ENCODE results near the gene UBE2H.
"Not testable (repeated sequence)": the region's sequence is repeated elsewhere in the genome, so short reads cannot be mapped to it uniquely, and the experiment has no call there.

Gene UBE2H

GRCh38 chr7:129898502-129899160 is 54.1 kb downstream of the UBE2H start:
- TF ChIP-seq MYC (IDR thresholded peaks at IDR 0.05; ENCODE audit: low read depth, low read length): no peak
- no peak for TF ChIP-seq CTCF (IDR thresholded peaks at IDR 0.05; ENCODE audit: low read depth, low read length)
- TF ChIP-seq, protein P1, sequence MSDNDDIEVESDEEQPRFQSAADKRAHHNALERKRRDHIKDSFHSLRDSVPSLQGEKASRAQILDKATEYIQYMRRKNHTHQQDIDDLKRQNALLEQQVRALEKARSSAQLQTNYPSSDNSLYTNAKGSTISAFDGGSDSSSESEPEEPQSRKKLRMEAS (IDR thresholded peaks at IDR 0.05; ENCODE audit: low read depth, low read length): no peak
- TF ChIP-seq POLR2A (IDR thresholded peaks at IDR 0.05; ENCODE audit: extremely low read depth, insufficient read length): no peak
- no peak overlapping the region for H3K4me3 ChIP-seq (ENCODE audit: low read depth, low read length)
- no peak for DNase-seq (ENCODE audit: low read depth)

- DNase-seq (ENCODE audit: low read depth): no peak
- TF ChIP-seq, protein P1 (IDR thresholded peaks at IDR 0.05; ENCODE audit: low read depth, low read length): no peak
- no peak for TF ChIP-seq MYC (IDR thresholded peaks at IDR 0.05; ENCODE audit: low read depth, low read length)
- no peak for TF ChIP-seq POLR2A (IDR thresholded peaks at IDR 0.05; ENCODE audit: extremely low read depth, insufficient read length)
- TF ChIP-seq CTCF (IDR thresholded peaks at IDR 0.05; ENCODE audit: low read depth, low read length): no peak
- H3K4me3 ChIP-seq (ENCODE audit: low read depth, low read length): no peak overlapping the region
Observed at GRCh38 chr7:129898007-129898406, 54.8 kb downstream of the UBE2H start.

DNA sequence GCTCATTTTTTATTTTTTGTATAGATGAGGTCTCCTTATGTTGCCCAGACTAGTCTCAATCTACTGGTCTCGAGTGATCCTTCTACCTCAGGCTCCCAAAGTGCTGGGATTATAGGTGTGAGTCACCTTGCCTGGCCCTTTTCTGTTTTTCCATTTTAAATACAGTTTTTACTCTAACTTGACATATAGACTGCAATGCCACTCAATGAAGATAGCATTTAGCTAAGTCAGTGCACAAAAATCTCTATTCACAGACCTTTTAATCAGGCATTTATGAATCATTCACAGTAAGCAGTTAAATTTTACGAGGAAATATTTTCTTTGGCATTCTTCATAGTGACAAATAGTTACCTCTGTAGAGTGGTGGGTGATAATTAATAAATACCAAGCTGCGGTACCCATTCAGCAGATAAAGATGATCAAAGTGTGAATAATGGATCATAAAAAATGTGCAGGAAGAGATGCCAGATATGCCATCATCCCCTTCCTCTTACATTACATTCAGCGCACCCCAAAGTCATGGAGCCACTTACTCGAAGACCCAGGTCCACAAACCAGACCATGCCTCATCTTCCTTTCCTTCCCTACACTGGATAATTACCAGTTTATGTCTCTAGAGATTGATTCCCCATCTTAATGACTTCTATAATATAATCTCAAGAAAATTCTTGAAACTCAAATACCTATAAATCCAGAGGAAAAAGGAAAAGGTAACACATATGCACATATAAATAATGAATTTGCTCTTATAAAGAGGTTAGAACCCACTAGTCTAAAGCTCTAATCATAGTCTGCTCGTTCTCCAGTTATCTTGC is 56.0 kb downstream of the UBE2H start:
- no peak overlapping the region for H3K4me3 ChIP-seq (ENCODE audit: low read depth, low read length)
- no peak for DNase-seq (ENCODE audit: low read depth)
- TF ChIP-seq MYC (IDR thresholded peaks at IDR 0.05; ENCODE audit: low read depth, low read length): no peak
- TF ChIP-seq CTCF (IDR thresholded peaks at IDR 0.05; ENCODE audit: low read depth, low read length): no peak
- TF ChIP-seq, protein P1 (IDR thresholded peaks at IDR 0.05; ENCODE audit: low read depth, low read length): no peak
- TF ChIP-seq POLR2A (IDR thresholded peaks at IDR 0.05; ENCODE audit: extremely low read depth, insufficient read length): no peak

GRCh38 chr7:129894184-129894583 is 58.6 kb downstream of the UBE2H start:
- H3K4me3 ChIP-seq (ENCODE audit: low read depth, low read length); DNase-seq (ENCODE audit: low read depth): not testable (repeated sequence)

DNA sequence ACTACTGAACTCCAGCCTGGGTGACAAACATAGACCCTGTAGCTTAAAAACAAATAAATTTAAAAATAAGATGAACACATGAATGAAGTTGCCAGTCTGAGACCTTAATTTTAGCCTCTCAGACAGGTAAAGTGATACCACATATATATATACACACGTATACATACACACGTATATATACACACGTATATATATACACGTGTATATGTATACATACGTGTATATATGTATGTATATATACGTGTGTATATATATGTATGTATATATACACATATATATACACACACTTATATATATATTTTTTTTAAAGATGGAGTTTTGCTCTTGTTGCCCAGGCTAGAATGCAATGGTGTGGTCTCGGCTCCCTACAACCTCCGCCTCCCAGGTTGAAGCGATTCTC is 62.7 kb downstream of the UBE2H start:
- H3K4me3 ChIP-seq (ENCODE audit: low read depth, low read length): no peak overlapping the region
- DNase-seq (ENCODE audit: low read depth): no peak
- TF ChIP-seq POLR2A (IDR thresholded peaks at IDR 0.05; ENCODE audit: extremely low read depth, insufficient read length) (no peak), CTCF (IDR thresholded peaks at IDR 0.05; ENCODE audit: low read depth, low read length) (no peak), MYC (IDR thresholded peaks at IDR 0.05; ENCODE audit: low read depth, low read length) (no peak)
- TF ChIP-seq, protein P1 (IDR thresholded peaks at IDR 0.05; ENCODE audit: low read depth, low read length): no peak

DNA sequence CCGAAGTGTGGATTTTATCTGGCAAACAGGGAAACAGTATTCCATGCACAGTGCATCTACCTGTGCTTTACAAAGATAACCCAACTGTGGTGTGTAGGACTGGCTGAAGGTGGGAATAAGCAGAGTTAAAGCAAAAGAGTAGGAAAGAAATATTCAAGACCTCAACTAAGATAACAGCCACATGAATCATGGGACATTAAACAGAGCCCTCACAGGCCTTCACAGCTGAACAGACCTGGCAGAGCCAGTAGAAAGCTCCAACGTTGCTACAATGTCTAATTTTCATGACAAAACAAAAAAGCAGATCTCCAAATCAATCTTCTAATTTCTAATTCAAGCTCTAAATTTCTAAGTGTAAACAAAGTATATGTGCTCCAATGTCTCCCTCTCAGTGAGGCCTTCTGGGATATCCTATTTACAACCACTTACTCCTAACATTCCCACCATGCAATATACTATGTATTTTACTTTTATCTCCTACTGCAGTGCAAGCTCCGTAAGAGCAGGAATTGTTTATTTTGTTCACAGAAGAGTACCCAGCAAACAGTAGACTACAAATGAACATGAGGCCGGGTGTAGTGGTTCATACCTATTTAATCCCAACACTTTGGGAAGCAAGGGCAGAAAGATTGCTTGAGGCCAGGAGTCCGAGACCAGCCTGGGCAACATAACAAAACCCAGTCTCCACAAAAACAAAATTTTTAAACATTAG is 63.5 kb downstream of the UBE2H start:
- TF ChIP-seq POLR2A (IDR thresholded peaks at IDR 0.05; ENCODE audit: extremely low read depth, insufficient read length): no peak
- no peak overlapping the region for H3K4me3 ChIP-seq (ENCODE audit: low read depth, low read length)
- no peak for DNase-seq (ENCODE audit: low read depth)

All from NB4 (cell line).